NCI-H446 (cell line): ENCODE measurements around the gene MCM7.
"Not testable (repeated sequence)": the region's sequence is repeated elsewhere in the genome, so short reads cannot be mapped to it uniquely, and the experiment has no call there.

Experiments
- DNase-seq, 2 experiments: peaks; one replicate each; lab custom pipeline; 2025; lab: John Stamatoyannopoulos, UW

Gene MCM7

DNA sequence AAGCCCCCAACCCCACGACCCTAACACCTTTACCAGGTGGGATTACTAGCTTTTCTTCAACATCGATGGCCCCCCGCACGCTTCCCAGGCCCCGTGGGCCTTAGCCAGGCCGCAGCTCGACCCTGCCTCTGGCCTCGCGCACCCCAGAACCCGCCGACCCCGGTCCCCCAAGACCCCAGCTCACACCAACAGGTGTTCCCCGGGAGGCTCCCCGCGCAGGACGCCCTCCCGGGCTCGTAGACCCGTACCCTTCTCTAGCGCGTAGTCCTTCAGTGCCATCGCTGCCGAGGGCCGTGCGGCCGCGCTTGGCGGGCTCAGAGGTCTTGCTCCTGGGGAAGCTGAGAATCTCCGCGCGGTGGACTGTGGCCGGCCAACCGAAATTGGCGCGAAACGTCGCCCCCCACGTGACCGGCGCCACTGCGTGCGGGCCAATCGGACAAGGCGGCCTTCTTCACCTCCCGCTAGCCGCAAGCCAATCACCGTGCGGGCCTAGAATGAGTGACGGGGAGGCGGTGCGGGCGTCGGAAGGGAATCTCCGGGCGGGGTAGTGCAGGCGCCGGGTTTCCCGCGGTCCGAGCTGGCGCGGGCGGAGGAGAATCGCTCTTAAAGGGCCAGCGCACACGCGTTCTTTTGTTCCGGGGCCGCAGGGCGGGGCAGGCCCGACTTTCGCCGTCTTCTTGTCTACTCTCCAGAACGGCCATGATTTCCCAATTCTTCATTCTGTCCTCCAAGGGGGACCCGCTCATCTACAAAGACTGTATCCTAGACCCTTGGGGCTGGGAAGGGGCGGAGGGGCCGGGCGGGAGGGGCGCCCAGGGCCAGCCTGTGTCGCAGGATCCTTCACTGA, at the start of gene MCM7, which contains the start of gene AP4M1:
Gene MCM7, minus strand, starts transcription at position 382 of the 847 bp plus-strand sequence. Its CDS starts 103 bp downstream, at position 279.
Gene AP4M1, plus strand, starts transcription at position 628 of the 847 bp plus-strand sequence. Its CDS starts 72 bp downstream, at position 700.
- peak; percentile 93 to 97 for DNase-seq

DNA sequence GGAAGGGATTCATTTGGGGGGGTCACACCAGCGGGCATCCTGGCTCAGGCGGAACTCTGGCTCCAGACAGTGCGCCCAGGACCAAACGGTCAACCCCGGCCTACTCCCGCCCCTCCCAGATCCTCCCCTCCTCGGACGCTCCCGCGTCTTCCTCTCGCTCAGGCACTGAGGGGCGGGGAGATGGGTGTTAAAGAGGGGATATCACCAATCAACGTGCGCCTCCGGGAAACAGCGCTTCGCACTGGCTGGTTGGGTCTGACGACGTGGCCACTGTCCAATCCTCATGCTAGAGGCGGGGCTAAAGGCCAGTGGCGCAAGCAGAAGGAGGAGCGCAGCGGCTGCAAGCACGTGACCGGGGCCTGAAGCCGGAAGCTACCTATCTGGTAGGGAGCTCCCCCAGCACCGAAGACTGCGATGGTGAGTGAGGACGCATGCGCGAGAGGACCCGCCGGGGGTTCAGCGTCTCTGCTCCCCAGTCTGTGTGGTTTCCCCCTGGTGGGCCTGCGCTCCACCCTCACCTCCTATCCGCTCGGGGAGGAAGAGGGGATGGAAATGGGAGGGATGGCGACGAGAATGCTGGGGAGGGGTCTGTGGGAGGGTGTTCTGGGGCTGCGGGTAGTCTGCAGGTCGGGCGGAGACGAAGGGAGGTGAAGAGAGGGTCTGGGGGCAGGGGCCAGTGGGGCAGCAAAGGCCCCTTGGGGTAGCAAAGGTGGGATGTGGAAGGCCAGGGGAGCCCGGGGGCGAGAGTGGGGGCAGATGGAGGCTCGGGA, 47.5 kb upstream of the MCM7 start, which contains the start of gene LAMTOR4:
Gene LAMTOR4, plus strand, starts transcription at position 360 of the 770 bp plus-strand sequence. Its CDS starts 55 bp downstream, at position 415.
- peak; percentile 86 to 98 for DNase-seq

DNA sequence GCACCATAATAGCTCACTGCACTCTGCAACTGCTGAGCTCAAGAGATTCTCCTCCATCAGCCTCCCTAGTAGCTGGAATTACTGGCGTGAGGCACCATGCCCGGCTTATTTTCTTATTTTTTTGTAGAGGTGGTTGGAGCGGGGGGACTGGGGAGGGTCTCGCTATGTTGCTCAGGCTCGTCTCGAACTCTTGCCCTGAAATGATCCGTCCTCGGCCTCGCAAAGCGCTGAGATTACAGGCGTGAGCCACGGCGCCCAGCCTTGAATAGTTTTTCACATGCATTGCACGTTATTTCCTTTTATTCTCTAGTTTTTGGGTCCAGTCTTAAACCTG, 47.0 kb upstream of the MCM7 start:
- DNase-seq: no peak

DNA sequence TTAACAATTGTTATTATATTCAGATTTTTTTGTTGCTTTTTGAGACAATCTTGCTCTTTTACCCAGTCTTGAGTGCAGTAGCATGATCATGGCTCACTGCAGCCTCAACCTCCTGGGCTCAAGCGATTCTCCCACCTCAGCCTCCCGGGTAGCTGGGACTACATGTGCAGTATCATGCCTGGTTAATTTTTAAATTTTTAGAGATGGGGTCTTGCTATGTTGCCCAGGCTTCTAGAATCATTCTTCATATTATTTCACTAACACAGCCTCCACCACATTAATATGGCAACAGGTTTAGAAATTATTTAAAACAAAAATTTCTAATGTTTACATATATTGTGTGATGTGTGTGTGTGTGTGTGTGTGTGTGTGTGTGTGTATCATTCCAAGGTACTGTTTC, 46.1 kb upstream of the MCM7 start:
- no peak for DNase-seq

DNA sequence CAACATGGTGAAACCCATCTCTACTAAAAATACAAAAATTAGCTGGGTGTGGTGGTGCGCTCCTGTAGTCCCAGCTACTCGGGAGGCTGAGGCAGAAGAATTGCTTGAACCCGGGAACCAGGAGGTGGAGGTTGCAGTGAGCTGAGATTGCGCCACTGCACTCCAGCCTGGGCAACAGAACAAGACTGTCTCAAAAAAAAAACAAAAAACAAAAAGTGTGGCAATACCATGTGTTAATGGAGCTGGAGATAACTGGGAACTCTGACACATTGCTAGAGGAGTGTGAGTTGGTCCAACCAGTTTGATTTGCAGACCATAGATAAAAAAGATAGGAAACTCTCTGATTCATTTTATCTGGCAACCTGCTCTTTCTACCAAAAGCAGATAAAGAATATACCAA, 45.2 kb upstream of the MCM7 start:
- DNase-seq: not testable (repeated sequence)

- no peak for DNase-seq
Observed at GRCh38 chr7:100142461-100142860, 41.3 kb upstream of the MCM7 start.

DNA sequence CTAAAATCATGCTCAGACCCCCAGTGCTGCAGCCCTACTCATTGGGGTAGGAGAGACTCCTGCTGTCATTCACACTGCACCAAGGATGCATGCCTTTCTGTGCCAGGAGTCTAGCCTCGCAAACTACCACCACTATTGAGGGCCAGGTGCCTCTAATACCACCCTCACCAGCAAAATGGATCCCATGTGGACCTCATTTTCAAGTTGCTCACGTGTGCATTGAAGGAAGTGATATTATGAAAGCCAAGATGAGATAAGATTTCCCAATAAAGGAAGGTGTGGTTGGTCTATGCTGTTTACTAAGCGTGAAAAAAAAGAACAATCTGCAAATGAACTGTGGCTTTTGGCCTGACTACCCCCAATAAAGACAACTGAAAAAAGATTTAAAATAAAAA, 40.4 kb upstream of the MCM7 start:
- no peak for DNase-seq

GRCh38 chr7:100137851-100138760, 36.9 kb upstream of the MCM7 start:
- DNase-seq: no peak

GRCh38 chr7:100132697-100133151, 31.5 kb upstream of the MCM7 start:
- DNase-seq: peak; percentile 7 to 59

DNA sequence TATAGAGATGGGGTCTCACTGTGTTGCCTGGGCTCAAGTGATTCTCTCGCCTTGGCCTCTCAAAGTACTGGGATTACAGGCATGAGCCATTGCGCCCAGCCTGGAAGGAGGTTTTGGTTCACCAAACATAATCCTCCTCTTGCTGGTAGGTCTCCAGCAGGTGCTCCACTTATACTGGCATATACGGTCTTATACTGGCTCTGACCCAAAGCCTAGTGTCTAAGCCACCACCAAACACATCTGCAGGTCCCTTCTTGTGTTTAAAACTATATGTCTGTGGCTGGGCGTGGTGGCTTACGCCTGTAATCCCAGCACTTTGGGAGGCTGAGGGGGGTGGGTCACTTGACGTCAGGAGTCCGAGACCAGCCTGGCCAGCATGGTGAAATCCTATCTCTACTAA, 30.9 kb upstream of the MCM7 start:
- DNase-seq: no peak

DNA sequence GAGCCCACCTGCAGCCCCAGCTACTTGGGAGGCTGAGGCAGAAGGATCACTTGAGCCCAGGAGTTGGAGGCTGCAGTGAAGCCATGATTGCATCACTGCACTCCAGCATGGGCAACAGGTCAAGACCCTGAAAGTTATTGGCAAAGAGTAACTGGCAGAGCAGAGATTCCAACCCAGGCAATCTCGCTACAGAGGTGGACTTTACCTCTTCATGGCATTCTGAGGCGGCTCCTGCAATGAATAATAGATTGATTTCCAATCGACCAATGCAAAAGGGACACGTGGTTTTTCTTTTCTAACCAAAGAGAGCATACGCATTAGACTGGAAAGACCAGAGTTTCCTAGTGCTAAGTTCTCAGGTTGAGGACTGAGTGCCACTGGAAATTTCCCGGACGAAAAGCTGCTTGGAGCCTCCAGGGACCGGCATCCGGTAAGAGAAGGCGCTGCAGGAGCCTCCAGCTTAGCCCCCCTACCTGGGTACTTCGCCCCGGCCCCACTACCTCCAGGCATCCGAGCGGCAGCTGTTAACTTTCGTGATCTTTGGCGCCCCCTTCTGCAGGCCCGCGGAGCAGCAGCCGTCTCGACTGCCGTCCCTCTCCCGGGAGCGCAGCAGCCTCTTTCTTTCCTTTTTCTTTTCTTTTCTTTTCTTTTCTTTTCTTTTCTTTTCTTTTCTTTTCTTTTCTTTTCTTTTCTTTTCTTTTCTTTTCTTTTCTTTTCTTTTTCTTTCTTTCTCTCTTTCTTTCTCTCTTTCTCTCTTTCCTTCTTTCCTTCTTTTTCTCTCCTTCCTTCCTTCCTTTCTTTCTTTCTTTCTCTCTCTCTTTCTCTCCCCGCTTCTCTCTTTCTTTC, 29.6 kb upstream of the MCM7 start:
- DNase-seq: peak; percentile 23 to 70

DNA sequence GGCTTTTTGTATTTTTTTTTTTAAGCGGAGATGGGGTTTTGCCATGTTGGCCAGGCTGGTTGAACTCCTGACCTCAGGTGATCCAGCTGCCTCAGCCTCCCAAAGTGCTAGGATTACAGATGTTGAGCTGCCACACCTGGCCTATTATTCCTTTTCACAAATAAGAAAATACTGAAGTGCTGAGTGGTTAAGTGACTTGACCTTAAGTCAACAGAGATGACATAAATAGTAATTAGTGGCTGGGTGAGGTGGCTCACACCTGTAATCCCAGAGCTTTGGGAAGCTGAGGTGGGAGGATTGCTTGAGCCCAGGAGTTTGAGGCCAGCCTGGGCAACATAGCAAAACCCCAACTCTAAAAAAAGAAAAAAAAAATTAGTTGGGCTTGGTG, 29.0 kb upstream of the MCM7 start:
- DNase-seq: not testable (repeated sequence)

- no peak for DNase-seq
Observed at GRCh38 chr7:100128637-100128963, 27.4 kb upstream of the MCM7 start.

DNA sequence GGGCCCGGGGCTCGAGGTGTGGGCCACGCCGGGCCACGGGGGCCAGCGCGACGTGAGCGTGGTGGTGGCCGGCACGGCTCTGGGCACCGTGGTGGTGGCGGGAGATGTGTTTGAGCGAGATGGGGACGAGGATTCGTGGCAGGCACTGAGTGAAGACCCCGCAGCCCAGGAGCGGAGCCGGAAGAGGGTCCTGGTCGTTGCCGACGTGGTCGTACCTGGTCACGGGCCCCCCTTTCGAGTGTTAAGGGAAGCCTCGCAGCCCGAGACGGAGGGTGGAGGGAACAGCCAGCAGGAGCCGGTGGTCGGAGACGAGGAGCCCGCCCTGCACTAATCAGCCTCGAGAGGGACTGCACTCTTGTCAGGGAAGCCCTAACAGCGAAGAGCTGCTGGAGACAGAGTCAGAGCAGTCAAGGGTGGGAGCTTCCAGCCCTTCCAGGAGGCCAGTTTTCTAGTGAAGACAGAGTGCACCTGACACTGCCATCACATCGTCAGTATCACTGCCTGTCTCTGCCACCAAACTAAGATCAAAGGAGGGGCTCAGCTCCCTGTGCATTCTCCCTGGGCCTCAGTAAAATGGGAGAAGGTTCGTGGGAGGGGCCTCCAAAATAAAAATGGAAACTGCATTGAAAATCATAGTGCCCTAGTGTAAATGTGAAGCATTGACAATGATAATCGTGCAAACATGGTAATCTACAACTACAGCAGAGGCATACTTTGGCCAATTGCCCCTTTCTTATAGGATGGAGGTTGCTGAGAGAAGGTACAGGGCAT, 26.9 kb upstream of the MCM7 start:
- DNase-seq: no peak

GRCh38 chr7:100126931-100127865, 26.0 kb upstream of the MCM7 start, which contains the start of gene MBLAC1:
TSS of gene MBLAC1 (plus strand) at chr7:100126967. CDS start at chr7:100127396, 429 bp downstream.
- DNase-seq: peak; percentile 43 to 85

DNA sequence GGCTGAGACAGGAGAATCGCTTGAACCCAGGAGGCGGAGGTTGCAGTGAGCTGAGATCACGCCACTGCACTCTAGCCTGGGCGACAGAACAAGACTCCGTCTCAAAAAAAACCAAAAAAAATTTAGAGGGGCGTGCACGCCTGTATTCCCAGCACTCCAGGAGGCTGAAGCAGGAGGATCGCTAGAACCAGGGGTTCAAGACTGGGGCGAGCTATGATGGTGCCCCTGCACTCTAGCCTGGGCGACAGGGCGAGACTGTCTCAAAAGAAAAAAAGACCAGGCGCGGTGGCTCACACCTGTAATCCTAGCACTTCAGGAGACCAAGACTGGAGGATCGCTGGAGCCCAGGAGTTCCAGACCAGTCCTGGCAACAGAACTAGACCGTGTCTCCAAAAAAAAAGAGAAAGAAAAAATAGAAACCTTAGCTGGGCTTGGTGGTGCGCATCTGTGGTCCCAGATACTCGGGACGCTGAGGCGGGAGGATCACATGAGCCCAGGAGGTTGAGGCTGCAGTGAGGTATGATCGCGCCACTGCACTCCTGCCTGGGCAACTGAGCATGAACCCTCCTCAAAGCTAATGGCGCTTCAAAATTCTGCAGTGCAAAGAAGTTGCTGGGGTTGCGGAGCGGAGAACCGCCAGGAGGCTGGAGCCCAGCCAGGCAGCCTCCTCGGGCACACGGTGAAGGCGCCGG, 25.2 kb upstream of the MCM7 start:
- DNase-seq: no peak

GRCh38 chr7:100124301-100125230, 23.4 kb upstream of the MCM7 start:
- DNase-seq: no peak
